ENCODE measurements around the gene CACNA1C.
"Not testable (repeated sequence)": the region's sequence is repeated elsewhere in the genome, so short reads cannot be mapped to it uniquely, and the experiment has no call there.

The CACNA1C gene

GRCh38 chr12:2113119-2113912 is 60.5 kb downstream of the CACNA1C start:
- DNase-seq: no peak

DNA sequence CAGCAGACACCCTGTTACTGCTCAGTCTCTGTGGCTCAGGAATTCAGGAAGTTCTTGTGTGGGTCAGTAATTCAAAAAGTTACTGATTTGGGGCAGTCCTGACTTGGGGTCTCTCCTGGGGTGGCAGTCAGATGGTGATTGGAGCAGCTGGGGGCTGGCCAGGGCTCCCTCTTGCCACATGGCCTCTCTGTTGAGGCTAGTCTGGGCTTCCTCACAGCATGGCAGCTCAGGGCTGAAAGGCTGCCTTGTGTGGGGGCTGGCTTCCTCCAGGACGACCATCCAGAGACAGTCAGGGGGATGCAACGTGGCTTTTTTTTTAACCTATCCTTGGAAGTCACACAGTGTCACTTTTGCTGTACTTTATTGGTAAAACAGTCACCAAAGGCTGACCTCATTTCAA is 61.3 kb downstream of the CACNA1C start:
- DNase-seq: no peak

- DNase-seq: no peak
Measured at GRCh38 chr12:2115101-2115845, 62.5 kb downstream of the CACNA1C start.

- DNase-seq: no peak
Measured at GRCh38 chr12:2117541-2117940, 64.8 kb downstream of the CACNA1C start.

DNA sequence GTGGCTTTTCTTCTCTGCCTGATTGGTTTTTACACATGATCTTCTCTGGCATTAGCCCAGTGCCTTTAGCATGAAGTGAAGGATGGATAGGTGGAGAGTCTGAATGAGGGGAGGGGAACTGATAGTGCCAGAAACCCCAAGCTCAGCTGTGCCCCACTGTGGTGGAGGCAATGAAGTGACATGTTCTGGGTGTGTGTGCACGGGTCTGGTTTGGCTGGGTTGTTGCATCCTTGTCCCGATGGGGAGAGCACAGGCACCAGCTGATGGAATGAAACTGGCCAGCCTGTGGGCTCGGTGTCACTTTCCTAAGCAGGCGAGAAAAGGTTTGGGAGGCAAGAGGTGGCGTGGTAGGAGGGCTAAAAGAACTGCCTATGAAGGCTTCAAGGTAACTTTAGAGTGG is 65.3 kb downstream of the CACNA1C start:
- DNase-seq: no peak

DNA sequence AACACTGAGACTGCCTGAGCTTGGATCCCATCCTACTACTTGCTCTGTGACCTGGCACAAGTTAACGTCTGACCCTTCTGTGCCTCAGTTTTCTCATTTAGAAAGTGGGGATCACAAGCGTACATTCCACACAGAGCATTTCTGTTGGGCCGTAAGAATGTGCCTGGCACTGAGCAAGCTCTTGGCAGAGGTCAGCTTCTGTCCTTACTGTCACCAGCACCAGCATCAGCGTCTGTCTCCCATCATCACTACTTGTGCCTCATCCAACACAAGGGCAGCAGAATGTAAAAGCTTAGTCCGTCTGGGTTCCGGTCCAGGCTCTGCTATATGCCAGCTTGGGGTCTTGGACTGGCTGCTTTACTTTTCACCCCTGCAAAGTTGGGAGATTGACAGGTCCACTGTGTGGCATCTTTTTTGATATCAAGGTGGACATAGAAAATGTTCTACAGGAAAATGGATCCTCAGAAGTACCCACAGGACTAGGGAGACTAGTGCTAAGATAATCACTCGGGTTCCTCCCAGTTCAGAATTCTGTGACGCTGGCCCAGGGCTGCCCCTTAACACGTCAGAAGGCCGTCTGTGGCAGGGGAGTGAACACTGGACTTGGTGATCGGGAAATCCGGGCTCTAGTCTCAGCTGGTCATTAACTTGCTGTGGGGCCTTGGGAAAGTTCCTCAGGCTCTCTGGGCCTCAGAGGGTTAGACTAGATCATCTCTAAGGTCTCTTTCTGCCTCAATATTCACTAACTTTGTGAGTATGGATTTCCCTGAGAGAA is 65.9 kb downstream of the CACNA1C start:
- no peak for DNase-seq

DNA sequence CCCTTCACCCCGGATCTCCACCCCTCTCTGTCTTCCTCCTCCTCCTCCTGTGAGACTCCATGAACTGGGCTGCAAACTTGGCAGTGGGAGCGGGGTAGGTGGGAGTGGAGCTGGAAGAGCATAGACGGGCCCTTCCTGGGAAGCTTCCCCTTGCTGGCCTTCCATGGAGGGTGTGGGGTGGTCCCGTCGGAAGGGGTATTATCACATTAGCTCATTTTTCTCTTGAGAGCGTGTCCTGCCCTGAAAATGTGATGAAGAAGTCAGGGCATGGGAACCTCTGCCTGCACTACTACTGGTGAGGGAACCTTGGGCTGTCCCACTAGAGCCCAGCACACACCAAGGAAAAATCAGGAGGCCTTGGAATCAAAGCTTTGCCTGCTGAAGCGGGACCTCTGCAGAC is 66.5 kb downstream of the CACNA1C start:
- no peak for DNase-seq

DNA sequence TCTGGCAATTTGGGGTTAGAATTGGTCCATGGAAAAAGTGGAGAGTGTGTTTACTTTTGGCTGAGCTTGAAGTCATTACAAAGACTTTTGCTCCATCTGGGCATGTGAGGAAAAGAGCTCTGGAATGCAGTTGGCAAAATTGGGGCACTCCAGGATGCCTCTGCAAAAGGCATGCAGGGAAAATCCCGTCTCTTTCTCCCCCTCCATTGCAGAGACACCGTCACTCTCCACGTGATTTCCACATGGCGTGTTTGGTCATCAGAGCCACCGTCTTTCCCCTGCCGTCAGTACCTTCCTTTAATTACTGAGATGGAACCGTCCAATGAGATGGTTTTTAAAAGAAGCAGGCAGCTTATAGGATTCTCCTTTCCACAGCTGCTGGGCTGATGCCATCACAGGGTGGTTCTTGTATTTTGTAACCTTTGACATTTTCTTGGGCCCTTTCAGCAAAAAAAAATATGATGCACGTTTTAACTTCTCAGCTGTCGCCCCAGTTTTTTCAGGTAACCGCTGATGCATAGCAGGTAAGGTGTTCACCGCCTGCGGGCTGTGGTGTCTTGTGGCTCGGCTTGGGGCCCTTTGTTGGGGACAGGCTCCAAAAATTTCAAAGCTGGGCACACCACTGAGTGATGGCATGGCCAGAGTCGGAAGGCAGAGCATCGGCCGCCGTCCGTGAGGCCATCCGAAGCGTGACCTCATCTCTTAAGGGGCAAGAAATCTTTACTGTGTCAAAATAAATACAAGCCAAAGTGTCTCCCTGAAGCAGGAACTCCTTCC is 68.4 kb downstream of the CACNA1C start:
- no peak for DNase-seq

DNA sequence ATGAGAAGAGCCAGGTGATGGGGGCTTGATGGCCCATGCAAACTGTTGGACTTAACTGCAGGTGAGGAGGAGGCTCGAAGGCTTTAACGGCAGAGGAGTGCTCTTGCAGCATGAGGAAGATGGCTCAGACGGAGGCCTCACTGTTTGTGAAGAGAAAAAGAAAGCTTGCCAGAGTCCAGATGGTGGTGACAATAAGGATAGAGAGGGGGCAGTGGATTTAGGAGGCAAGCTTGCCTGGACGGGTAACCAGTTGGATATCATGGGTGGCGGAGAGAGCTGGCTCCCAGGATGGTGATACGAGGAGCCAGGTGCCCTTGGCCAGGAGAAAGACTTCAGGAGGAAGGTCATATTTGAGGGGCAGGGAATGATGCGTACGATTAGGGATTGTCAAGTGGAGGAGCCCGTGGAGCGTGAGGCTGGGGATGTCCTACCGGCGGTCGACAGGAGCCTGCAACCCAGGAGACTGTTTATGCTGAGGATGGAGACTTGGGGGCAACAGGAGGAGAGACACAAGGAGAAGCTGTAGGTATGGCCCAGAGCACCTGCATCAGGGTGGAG is 71.8 kb downstream of the CACNA1C start:
- no peak for DNase-seq

- DNase-seq: no peak
Measured at GRCh38 chr12:2125651-2126522, 73.1 kb downstream of the CACNA1C start.

DNA sequence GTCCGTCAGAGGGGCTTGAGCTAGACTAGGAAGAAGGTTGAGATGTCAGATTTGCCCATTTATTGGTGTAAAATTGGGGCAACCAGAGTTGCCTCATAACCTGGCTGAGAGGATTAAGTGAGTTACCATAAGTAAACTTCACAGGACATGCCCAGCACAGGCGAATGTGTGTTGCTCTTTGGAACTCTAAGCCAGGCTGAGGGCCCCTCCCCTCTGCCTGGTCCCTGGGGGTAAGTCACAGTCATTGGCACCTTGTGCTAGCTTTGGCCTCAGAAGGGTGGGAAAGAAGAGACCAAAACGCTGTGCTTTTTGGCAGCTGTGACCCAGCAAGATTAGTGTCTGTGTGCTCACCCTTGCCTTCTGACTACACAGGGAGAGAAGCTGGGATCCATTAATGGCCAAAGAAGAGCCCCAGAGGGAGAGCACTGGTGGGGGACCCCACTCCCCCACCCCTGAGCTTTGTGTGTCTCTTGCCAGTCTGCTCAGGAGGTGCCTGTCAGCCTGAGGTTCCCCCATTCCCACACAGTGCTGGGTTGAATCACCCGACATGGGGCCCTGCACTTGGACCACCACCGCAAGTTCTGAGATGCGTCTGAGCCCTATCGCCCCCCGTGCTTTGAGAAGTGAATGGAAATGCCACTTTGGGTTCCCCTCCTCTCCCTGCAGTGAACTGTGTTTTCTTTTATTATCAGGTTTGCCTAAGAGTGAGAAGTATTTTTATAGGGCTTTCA is 74.1 kb downstream of the CACNA1C start:
- no peak for DNase-seq

- DNase-seq: no peak
Measured at GRCh38 chr12:2129076-2129475, 76.3 kb downstream of the CACNA1C start.

GRCh38 chr12:2135661-2136418 is 83.1 kb downstream of the CACNA1C start:
- not testable (repeated sequence) for DNase-seq

DNA sequence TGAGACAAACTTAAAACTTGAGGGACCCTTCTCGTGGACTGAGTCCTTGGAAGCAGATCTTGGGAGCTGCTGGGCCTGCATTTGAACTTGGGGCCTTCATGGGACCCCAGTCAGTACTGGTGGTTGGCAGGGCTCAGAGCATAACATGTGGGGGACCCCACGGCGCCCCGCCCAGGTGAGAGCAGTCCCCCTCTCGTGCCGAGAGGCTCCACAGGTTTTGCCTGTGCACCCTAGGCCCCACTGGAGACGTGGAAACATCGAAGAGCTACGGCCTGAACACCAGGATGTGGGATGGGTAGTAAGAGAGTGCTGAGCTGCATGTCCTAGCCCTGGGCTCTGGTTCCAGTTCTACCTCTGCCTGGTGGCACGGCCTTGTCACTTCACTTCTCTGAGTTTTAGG is 84.1 kb downstream of the CACNA1C start:
- no peak for DNase-seq

DNA sequence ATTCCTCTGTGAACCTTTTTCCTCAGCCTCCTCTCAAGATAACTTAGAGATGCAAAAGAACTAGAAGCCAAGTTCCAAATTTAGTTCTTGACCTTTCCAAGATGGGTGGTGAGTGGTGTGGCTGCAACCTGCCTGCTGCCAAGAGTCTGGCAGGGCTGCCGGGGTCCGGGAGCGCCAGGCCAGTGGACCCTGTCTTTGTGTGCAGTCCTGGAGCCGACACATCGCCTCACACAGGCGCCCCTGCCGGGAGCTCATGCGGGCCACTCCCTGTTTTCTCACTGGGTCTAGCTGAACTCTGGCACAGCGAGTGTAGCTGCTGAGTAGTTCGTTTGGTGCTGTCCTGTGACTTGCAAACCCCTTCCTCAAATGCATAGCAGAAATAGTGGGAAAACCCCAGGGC is 84.9 kb downstream of the CACNA1C start:
- no peak for DNase-seq

- DNase-seq: no peak
Measured at GRCh38 chr12:2138294-2138693, 85.5 kb downstream of the CACNA1C start.

- DNase-seq: no peak
Measured at GRCh38 chr12:2138871-2139308, 86.1 kb downstream of the CACNA1C start.

GRCh38 chr12:2139651-2140050 is 86.9 kb downstream of the CACNA1C start:
- DNase-seq: no peak

DNA sequence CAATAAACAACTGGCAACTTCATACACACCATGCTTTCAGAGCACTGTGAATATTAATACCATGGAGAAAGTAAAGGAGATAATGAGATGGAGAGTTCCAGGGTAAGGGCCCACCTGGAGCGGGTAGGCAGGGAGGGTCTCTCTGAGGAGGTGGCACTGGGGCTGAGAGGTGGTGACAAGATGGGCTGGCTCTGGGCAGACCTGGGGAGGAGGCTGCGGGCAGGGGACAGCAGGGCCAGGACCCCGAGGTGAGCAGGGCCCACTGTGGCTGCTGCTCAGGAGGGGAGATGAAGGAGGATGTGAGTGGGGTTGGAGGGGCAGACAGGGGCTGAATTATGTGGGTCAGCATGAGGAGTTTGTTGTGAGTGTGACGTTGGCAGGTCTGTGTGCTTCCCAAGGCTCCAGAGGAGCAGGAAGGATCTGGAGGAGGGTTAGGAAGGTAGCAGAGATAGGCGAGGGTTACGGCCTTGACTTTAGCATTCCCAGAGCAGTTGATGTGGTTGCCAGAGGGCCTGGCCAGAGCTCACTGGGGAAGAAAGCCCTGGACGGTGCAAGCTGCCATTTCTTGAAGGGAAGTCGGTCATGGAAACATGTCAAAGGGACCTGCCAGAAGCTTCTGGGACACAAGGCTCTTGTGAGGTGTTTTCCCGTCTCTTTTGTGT is 88.2 kb downstream of the CACNA1C start:
- no peak for DNase-seq

Measured in activated T-cell treated with anti-CD3 and anti-CD28 coated beads for 4 hours (primary cell).